NB4 (cell line): Measurements from ENCODE around the gene ATP6AP2.

Experiments
- DNase-seq: peaks from one replicate; pipeline ENCODE4 v3.0.0; 2010; ENCODE audit warnings: low read depth
- H3K4me3 ChIP-seq: one replicate; pipeline ENCODE4 v1.5.1; 2011; ENCODE audit warnings: mild to moderate bottlenecking, low read depth, low read length, moderate library complexity
- CTCF ChIP-seq: IDR thresholded peaks from one replicate; pipeline ENCODE4 v1.5.1; 2012; ENCODE audit warnings: low read depth, low read length
- MAX ChIP-seq: IDR thresholded peaks from 2 replicates; pipeline ENCODE4 v1.6.1; 2011; ENCODE audit warnings: low read depth, low read length
- MYC ChIP-seq: IDR thresholded peaks from 2 replicates; pipeline ENCODE4 v1.6.1; 2011; ENCODE audit warnings: low read depth, low read length
- POLR2A ChIP-seq: IDR thresholded peaks from 2 replicates; pipeline ENCODE4 v1.6.1; 2011; ENCODE audit warnings: mild to moderate bottlenecking; ENCODE audit not compliant: insufficient read length; ENCODE audit errors: extremely low read depth

Gene ATP6AP2

GRCh38 chrX:40625294-40625693 is 44.5 kb downstream of the ATP6AP2 start:
- TF ChIP-seq MAX (no peak), POLR2A (no peak), MYC (no peak), CTCF (no peak)
- DNase-seq: no peak
- H3K4me3 ChIP-seq: no peak overlapping the region

- no peak for TF ChIP-seq MYC
- no peak for TF ChIP-seq CTCF
- TF ChIP-seq POLR2A: no peak
- no peak for TF ChIP-seq MAX
- H3K4me3 ChIP-seq: no peak overlapping the region
- peak; percentile 23 for DNase-seq
Measured at GRCh38 chrX:40628506-40628905, 47.7 kb downstream of the ATP6AP2 start.

- TF ChIP-seq MAX (no peak), MYC (no peak), POLR2A (no peak), CTCF (no peak)
- no peak overlapping the region for H3K4me3 ChIP-seq
Measured at GRCh38 chrX:40632199-40632598, 51.4 kb downstream of the ATP6AP2 start.

GRCh38 chrX:40637687-40638086 is 56.9 kb downstream of the ATP6AP2 start:
- TF ChIP-seq MYC (no peak), CTCF (no peak), POLR2A (no peak), MAX (no peak)
- DNase-seq: no peak
- no peak overlapping the region for H3K4me3 ChIP-seq

More at GRCh38 chrX:40632199-40632598, 51.4 kb downstream of the ATP6AP2 start:
- no peak for DNase-seq

- DNase-seq: peak; percentile 84
- TF ChIP-seq POLR2A (no peak), MAX (peak; percentile 83), MYC (peak; percentile 87)
- H3K4me3 ChIP-seq: peak overlapping the region; percentile 65
Measured at GRCh38 chrX:40644176-40644575, 63.4 kb downstream of the ATP6AP2 start.

DNA sequence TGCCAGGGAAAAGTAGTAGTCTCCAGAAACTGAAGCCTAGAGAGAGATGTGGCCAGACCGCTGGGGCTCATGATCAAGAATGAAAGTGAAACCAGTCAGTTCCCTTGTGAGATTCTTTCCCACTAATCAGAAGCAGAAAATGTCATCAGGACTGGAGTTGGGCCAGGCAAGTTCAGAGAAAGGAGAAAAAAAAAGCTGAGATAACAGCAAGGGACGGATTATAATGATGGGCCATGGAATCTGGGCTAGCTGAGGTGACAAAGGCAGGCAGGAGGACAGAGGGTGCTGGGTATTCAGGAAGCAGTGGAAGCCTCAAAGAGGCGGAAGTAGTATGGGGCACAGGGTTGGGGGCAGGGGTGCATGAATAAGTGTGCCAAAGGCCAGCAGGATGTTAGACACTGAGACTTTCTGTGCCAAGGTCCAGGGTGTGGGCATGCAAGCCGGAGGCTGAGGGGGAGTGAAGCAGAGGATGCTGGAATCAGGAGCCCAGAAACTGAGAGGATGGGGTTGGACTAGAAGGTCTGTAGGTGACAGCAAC is 64.1 kb downstream of the ATP6AP2 start:
- DNase-seq: peak; percentile 74
- H3K4me3 ChIP-seq: peak overlapping the region; percentile 65
- TF ChIP-seq MYC (peak; percentile 34), CTCF (no peak), POLR2A (no peak), MAX (0 out of 2 replicates have a peak, but pooled peaks have one; percentile 45)
